Measurements from ENCODE around the gene NCKAP5.

DNA sequence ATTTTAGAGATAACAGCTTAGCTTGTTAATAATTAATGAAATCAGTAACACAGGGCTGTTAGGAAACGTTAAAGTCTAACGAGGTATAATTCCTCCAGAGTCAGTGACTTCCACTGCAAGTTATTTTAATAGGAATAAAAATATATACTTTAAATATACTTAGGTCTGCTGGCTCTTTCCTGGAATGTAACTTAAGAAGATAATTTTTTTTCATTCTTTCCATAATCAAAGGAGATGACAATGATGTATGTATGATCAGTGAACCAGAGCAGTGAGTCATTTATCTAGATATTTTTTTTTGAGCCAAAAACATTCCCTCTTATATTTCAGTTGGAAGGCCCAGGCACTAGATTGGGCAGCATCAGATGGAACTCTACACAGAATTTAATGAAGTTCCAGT lies 794.1 kb downstream of the NCKAP5 start:
- no peak for TF ChIP-seq TAF1 (IDR thresholded peaks at IDR 0.05; ENCODE audit: borderline replicate concordance, low read depth, low read length)
- TF ChIP-seq POLR2AphosphoS5 (IDR thresholded peaks at IDR 0.05; ENCODE audit: low read depth, low read length) = no peak

Measured in GM12892 (cell line).